Measurements from ENCODE around the gene SH2D4B. TPM values are rescaled to one million over a fixed set of nuclear protein-coding genes. Genes with fewer than 3 reads are reported as not detected.
A peak's percentile ranks its signal among the peaks of the same experiment; 100 is the strongest.

The SH2D4B gene
- total and polyA plus RNA-seq, 2 of the 13 experiments (the other 11 are each of a cell fraction or from before 2014, with no cell fraction given) = not detected

DNA sequence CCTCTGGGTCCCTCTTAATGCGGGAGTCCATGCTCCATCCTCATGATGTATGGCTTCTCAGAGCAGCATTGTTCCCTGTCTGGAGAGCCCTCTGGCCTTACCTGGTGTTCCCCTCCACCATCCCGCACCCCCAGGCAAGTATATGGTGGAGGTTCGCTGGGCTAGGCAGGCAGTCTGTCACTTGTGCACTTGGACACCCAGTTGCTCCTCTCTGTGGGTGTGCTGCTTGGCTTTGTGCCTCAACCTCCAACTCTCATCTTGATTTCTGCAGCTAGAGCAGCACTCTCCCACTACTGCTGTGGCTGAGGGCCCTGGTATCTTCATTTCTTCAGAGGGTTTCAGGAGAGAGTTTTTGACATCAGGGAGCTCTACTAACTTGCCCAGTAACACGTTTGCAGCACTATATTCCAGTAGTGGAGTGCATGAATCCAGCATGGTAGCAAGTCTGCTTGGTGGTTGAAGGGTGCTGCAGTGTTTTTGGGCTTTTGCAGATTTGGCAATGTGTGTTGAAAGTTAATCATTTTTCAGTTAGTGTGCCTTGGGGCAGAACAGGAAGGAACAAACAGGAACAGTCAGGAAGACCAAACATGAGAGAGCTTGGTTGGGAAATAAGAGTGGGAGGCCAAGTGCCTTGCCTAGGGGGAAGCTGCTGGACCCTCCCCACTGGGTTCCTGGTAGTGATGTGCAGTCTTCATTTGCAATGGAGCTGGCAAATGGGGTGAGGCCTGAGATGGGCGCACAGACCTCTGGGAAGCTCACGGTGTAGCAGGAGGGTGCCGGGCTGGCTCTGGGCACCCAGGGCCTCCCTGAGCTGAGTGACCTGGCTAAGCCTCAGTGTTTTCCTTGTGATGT is 46.2 kb upstream of the SH2D4B start (continued):
- TF ChIP-seq NCOA2 (CRISPR knock-in tag; IDR thresholded peaks at IDR 0.05) = peak; percentile 95
- peak; percentile 52; the same call in 1 of the 2 replicates for TF ChIP-seq HOXA3 (CRISPR knock-in tag; IDR thresholded peaks at IDR 0.05)
- TF ChIP-seq TAF1 (CRISPR knock-in tag; IDR thresholded peaks at IDR 0.05) = 0 out of 2 replicates have a peak, but pooled peaks have one; percentile 27
- 0 out of 2 replicates have a peak, but pooled peaks have one; percentile 65 for TF ChIP-seq ARNTL (CRISPR knock-in tag; IDR thresholded peaks at IDR 0.05)
- no peak for TF ChIP-seq XRCC5 (optimal IDR thresholded peaks at IDR 0.05; ENCODE audit: low read length)
- TF ChIP-seq, protein P1, sequence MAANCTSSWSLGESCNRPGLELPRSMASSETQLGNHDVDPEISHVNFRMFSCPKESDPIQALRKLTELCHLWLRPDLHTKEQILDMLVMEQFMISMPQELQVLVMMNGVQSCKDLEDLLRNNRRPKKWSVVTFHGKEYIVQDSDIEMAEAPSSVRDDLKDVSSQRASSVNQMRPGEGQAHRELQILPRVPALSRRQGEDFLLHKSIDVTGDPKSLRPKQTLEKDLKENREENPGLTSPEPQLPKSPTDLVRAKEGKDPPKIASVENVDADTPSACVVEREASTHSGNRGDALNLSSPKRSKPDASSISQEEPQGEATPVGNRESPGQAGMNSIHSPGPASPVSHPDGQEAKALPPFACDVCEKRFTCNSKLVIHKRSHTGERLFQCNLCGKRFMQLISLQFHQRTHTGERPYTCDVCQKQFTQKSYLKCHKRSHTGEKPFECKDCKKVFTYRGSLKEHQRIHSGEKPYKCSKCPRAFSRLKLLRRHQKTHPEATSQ (CRISPR knock-in tag; IDR thresholded peaks at IDR 0.05; ENCODE audit: borderline replicate concordance) = no peak
- TF ChIP-seq, protein P2, sequence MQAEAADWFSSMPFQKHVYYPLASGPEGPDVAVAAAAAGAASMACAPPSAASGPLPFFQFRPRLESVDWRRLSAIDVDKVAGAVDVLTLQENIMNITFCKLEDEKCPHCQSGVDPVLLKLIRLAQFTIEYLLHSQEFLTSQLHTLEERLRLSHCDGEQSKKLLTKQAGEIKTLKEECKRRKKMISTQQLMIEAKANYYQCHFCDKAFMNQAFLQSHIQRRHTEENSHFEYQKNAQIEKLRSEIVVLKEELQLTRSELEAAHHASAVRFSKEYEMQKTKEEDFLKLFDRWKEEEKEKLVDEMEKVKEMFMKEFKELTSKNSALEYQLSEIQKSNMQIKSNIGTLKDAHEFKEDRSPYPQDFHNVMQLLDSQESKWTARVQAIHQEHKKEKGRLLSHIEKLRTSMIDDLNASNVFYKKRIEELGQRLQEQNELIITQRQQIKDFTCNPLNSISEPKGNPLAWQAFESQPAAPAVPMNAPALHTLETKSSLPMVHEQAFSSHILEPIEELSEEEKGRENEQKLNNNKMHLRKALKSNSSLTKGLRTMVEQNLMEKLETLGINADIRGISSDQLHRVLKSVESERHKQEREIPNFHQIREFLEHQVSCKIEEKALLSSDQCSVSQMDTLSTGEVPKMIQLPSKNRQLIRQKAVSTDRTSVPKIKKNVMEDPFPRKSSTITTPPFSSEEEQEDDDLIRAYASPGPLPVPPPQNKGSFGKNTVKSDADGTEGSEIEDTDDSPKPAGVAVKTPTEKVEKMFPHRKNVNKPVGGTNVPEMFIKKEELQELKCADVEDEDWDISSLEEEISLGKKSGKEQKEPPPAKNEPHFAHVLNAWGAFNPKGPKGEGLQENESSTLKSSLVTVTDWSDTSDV (CRISPR knock-in tag; IDR thresholded peaks at IDR 0.05) = no peak
- TF ChIP-seq ZMYM4 (CRISPR knock-in tag; IDR thresholded peaks at IDR 0.05) = peak; percentile 59; the same call in 1 of the 2 replicates
- TF ChIP-seq ZFP37 (CRISPR knock-in tag; IDR thresholded peaks at IDR 0.05; ENCODE audit: borderline replicate concordance) = no peak
- TF ChIP-seq ZNF441 (CRISPR knock-in tag; IDR thresholded peaks at IDR 0.05; ENCODE audit: borderline replicate concordance) = no peak
- peak; percentile 15; the same call in 1 of the 2 replicates for TF ChIP-seq ZNF205 (CRISPR knock-in tag; IDR thresholded peaks at IDR 0.05)
- TF ChIP-seq FOXA3 (CRISPR knock-in tag; IDR thresholded peaks at IDR 0.05) = peak; percentile 83
- TF ChIP-seq KDM6A (CRISPR knock-in tag; IDR thresholded peaks at IDR 0.05; ENCODE audit: low read depth) = peak; percentile 61; the same call in 1 of the 2 replicates
- TF ChIP-seq KLF16 (CRISPR knock-in tag; IDR thresholded peaks at IDR 0.05) = peak in 1 of 2 experiments; percentile 26; a peak in 1 of 4 replicates
- no peak for TF ChIP-seq ZNF558 (CRISPR knock-in tag; IDR thresholded peaks at IDR 0.05; ENCODE audit: borderline replicate concordance)
- peak; percentile 97 for TF ChIP-seq MED1 (CRISPR knock-in tag; IDR thresholded peaks at IDR 0.05)
- peak in 1 of 2 experiments; percentile 89; a peak in 2 of 4 replicates for TF ChIP-seq EP300 (IDR thresholded peaks at IDR 0.05; ENCODE audit: low read depth in 2 of 2, low read length in 2 of 2)
- peak; percentile 94 for TF ChIP-seq EP300 (CRISPR knock-in tag; IDR thresholded peaks at IDR 0.05; ENCODE audit: borderline replicate concordance)
- no peak for TF ChIP-seq SKI (IDR thresholded peaks at IDR 0.05; ENCODE audit: partially characterized antibody)
- peak; percentile 76 for TF ChIP-seq PPARG (CRISPR knock-in tag; conservative IDR thresholded peaks at IDR 0.05)
- TF ChIP-seq, protein P3, sequence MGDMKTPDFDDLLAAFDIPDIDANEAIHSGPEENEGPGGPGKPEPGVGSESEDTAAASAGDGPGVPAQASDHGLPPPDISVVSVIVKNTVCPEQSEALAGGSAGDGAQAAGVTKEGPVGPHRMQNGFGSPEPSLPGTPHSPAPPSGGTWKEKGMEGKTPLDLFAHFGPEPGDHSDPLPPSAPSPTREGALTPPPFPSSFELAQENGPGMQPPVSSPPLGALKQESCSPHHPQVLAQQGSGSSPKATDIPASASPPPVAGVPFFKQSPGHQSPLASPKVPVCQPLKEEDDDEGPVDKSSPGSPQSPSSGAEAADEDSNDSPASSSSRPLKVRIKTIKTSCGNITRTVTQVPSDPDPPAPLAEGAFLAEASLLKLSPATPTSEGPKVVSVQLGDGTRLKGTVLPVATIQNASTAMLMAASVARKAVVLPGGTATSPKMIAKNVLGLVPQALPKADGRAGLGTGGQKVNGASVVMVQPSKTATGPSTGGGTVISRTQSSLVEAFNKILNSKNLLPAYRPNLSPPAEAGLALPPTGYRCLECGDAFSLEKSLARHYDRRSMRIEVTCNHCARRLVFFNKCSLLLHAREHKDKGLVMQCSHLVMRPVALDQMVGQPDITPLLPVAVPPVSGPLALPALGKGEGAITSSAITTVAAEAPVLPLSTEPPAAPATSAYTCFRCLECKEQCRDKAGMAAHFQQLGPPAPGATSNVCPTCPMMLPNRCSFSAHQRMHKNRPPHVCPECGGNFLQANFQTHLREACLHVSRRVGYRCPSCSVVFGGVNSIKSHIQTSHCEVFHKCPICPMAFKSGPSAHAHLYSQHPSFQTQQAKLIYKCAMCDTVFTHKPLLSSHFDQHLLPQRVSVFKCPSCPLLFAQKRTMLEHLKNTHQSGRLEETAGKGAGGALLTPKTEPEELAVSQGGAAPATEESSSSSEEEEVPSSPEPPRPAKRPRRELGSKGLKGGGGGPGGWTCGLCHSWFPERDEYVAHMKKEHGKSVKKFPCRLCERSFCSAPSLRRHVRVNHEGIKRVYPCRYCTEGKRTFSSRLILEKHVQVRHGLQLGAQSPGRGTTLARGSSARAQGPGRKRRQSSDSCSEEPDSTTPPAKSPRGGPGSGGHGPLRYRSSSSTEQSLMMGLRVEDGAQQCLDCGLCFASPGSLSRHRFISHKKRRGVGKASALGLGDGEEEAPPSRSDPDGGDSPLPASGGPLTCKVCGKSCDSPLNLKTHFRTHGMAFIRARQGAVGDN (CRISPR knock-in tag; IDR thresholded peaks at IDR 0.05) = peak; percentile 96

Measured in HepG2 (cell line).